GM19468 (cell line): ENCODE results near the gene KLF1.
A peak's percentile ranks its signal among the peaks of the same experiment; 100 is the strongest.
"Not testable (repeated sequence)": the region's sequence is repeated elsewhere in the genome, so short reads cannot be mapped to it uniquely, and the experiment has no call there.

Experiments
- ATAC-seq: cut with Tn5 transposase; IDR thresholded peaks from one replicate; pipeline ENCODE4 v1.9.1; 2021; ENCODE audit warnings: mild to moderate bottlenecking, moderate library complexity, moderate number of reproducible peaks; ENCODE audit not compliant: unreplicated experiment; ENCODE audit errors: extremely low read depth

KLF1 gene

DNA sequence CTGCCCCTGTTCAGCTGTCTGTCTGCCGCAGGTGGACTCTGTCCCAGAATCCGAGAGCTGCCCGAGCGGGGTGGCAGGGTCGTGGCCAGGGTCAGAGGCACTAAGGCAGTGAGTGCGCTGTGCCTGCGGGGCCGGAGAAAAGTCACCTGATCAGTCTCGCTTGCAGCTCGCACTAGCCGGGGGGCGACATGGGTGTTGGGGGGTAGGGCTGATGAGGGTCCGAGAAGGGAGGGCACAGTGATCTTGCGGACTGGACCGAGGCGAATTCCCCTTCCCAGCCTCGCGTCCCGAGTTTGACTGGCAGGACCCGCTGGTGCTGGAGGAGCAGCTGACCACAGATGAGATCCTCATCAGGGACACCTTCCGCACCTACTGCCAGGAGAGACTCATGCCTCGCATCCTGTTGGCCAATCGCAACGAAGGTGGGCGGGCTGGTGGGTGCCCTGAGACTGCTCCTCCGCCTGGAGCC is 4.6 kb upstream of the KLF1 start:
- ATAC-seq, result no peak

DNA sequence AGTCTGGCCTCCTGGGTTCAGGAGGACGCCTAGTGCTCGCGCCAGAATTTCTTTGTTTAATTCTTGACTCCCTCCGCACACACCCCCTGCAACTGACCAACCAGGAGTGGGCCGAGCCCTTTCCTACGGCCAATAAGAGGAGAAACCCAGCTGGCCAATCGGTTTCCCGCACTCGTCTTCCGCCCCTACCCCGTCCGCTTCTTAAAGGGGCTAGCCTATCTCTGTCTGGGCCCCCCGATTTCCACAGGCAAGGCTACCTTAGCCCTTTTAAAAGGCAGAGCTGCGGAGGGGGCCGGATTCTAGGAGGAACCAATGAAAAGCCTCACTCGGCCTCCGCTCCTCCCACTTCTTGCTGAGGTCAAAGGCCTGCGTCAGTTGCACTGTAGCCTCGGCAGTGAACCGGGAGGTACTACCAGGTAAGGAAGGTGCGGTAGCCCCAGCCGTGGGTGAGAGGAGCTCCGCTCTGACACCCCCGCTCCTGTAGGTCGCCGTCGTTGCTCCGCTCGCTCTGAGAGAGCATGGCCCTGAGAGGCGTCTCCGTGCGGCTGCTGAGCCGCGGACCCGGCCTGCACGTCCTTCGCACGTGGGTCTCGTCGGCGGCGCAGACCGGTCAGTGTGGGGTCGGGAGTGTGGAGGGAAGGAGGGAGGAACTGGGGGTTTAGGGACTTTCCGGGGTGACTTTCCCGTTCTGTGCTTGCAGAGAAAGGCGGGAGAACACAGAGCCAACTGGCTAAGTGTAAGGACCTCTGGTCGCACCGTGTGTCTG is 4.0 kb upstream of the KLF1 start, which contains the start of gene GCDH:
TSS of gene GCDH (plus strand) at position 374 of the 766 bp plus-strand sequence. CDS start at position 519, 145 bp downstream.
- ATAC-seq, result peak; percentile 60

DNA sequence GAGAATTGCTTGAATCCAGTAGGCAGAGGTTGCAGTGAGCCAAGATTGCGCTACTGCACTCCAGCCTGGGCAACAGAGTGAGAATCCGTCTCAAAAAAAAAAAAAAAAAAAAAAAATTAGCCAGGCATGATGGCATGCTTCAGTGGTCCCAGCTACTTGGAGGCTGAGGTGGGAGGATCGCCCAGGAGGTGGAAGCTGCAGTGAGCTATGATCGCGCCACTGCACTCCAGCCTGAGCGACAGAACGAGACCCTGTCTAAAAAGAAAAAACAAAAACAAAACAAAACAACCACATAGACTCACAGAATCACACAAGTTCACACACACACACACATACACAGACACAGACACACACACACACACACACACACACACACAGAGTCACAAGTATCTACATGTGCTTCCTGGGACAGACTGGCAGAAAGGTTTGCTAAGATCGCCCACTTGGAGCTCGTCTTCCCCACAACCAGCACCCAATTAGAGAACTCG is 3.3 kb upstream of the KLF1 start:
- ATAC-seq, result not testable (repeated sequence)

DNA sequence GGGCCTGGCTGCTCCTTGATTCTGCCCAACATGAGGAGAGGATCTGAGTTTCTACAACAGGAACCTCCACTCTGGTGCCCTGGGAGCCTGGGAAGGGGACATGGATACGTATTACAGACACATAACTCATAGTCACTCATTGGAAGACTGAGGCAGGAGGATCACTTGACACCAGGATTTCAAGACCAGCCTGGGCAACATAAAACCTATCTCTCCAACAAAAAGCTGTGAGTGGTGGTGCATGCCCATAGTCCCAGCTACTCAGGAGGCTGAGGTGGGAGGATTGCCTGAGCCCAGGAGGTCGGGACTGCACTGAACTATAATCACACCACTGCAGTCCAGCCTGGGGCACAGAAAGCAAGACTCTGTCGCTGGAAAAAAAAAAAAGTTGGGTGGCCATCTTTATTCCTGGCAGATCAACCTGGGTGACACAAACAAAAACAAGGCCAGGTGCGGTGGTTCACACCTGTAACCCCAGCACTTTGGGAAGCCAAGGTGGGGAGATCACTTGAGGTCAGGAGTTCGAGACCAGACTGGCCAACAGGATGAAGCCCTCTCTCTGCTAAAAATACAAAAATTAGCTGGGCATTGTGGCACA is 1.1 kb upstream of the KLF1 start:
- ATAC-seq, result no peak

DNA sequence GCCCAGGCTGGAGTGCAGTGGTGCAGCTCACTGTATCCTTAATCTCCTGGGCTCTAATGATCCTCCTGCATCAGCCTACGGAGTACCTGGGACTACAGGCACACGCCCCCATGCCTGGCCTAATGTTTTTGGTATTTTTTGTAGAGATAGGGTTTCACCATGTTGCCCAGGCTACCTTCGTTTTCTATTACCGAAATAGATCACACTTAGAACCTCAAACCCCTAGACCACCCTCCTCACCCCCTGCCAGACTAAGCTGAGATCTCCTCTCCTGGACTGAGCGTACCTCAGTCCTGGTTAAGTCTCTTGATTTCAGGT is 391 bp downstream of the KLF1 start:
- no peak for ATAC-seq

DNA sequence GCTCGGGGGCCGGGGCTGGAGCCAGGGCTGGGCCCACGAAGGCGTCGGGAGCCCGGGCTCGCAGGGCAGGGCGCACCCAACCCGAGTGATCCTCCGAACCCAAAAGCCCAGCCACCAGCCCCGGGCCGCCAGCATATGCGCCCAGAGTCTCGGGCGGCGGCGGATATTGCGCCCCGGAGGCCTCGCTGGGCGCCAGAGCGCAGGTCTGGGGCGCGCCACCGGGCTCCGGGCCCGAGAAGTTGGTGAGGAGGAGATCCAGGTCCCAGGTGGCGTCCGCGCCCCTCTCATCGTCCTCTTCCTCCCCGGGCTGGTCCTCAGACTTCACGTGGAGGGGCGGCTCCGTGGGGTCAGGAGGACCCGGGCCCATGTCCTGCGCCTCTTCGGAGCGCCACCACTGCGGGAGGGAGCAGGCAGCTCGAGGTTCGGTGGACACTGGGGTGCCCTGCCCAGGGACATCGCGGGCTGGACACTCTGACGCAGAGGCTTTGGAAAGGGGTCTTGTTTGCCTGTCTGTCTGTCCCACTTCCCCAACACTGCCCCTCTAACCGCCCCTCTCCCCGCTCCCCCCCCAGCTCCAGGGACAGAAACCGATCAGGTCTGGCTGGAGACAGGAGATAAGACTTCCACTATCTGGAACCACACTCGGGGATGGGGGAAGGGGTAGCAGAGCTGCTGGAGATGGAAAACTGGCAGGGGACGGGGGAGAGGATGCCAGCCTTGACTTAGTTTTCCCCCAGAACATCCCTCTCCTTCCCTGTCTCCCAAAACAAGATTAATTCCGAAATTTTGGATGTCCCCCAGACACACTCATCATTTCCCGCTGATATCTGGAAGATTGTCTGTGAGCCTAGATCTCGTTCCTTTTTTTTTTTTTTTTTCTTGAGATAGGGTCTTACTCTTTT is 1.0 kb downstream of the KLF1 start:
- ATAC-seq, result no peak

DNA sequence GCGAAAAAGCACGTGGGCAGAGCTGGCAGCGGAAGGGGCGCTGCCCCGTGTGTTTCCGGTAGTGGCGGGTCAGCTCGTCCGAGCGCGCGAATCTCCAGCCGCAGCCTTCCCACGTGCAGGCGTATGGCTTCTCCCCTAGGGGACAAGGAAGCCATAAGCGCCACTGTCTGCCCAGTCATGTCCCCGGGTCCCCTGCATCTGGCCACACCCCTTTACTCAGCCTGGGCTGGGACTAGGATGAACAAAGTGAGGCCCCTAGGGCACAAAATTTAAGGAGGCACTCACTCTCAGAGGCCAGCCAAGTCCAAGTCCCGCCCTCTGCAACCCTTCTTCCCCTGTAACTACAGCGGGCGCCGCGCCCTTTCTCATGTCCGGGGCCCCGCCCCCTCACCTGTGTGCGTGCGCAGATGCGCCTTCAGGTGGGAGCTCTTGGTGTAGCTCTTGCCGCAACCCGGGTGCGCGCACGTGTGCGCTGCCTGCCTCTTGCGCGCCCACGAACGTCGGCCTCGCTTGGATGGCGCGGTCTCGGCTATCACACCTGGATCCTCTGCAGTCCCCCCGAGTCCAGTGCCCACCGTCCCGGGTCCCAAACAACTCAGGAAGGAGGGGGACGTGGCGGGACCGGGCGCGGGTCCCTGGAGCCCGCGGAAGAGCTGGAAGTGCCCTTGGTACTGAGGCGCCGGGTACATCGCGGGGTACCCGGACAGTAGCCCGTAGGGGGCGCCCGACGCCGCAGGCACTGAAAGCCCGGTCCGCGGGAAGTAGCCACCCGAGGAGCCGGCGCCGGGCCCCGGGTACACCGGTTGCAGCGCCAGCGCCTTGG is 1.9 kb downstream of the KLF1 start:
- ATAC-seq, result no peak

DNA sequence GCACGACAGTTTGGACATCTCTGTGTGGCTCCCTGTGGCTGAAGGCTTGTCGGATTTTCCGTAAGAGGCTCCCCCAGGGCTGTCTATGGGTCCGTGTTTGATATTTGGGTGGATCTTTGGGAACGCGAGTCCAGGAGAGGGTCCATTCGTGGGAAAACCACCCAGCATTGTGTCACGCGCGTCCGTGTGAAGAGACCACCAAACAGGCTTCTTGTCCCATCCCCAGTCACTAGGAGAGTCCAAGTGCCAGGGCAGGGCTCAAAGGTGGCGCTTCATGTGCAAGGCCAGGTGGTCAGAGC is 2.4 kb downstream of the KLF1 start:
- ATAC-seq, result no peak

DNA sequence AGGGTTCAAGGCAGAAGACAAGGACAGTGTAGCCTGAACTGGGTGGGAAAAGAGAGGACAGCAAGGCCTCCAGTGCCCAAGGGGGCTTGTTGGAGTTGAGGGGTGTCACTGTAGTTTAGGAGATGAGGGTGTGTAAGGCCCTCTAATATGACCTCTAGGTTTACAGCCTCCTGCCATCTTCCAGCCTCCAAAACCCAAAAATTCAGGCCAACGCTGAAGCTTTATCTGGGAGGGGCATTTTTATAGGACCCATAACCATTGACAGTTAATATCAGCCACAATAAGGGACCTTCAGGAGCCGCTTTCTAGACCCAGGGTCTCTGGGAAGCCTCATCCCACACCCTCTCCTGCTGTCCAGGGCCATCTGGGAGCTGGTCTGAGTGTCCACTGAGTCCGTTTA is 2.8 kb downstream of the KLF1 start:
- no peak for ATAC-seq

DNA sequence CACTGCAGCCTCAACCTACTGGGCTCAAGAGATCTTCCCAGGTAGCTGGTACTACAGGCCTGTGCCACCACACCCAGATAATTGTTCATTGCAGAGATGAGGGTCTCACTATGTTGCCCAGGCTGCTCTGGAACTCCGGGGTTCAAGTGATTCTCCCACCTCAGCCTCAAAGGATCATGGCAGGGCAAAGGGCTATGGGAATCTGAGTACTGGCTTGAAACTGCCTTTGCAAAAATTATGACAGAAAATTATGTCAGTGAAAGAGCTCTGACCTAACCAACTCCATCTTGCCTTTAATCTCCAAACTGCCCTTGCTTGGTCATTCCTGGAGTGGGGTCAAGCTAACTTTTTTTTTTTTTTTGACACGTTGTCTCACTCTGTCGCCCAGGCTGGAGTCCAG is 4.4 kb downstream of the KLF1 start:
- no peak for ATAC-seq

DNA sequence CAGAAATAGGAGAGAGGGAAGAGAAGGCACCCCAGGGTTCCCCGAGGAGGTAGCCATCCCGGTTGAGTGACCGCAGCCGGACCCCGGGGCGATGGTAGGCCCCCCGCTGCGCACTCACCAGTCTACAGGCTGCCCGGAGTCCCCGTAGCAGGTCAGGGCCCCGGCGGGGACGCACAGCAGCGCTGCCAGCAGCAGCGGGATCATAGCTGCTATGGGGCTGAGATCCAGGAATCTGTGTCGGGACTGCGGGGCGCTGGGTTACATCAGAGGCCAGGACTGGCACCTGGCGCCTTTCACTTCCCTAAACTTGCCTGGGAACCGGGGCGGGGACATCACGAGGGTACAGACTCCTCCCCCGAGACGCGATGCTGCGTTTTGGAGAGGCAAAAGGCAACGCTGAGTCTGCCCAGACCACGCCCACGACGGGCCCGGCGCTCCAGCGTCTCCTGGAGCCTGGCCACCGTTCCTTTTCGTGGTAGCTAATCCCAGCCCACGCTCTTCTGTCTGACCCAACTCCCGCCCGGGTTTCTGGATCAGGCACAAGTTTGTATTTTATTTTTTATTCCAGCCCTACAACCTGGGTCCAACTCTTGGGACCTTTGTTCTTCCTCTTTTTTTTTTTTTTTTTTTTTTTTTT is 5.7 kb downstream of the KLF1 start, which contains the start of gene DNASE2:
TSS of gene DNASE2 (minus strand) at position 278 of the 637 bp plus-strand sequence. CDS start at position 204, 74 bp downstream.
- ATAC-seq, result peak; percentile 22

DNA sequence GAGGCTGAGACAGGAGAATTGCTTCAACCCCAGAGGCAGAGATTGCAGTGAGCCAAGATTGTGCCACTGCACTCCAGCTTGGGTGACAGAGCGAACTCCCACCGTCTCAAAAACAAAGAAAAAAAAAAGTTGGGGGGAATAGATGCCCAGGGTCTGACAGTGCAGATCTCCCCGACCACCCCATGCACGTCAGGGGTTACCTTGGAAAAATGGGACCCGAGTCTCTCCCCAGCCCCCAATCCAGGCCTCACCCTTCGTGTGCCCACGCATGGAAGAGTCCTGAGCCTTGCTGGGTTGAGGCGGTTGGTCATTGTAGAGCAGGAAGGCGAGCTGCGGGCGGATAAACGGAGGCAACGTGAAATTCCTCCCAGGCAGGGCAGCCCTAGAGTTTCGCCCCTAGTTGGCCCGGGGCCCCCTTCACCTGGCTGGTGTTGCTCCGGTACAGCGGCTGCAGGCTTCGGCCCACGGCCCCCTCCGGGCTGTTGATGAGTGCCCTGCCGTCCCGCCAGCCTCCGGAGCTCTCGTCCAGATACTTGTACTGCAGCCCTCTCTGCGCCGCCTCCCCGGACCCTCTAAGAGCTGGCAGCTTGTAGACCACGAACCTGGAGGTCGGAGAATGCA is 6.3 kb downstream of the KLF1 start:
- no peak for ATAC-seq

DNA sequence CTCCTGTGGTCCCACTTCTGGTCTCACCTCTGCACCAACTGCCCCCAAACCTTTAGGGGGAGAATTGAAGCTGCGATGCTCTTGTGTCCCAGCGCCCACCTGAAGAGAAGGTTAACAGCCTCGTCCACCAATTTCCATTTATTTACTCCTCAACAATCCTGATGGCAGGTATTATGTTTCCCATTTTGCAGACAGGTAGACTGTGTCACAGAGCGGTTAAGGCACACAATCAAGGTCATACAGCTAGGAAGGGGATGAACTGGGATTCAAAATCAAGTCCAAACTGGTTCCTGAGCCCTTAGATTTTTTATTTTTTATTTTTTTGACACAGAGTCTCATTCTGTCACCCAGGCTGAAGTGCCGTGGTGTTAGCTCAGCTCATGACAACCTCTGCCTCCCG is 11.9 kb downstream of the KLF1 start:
- ATAC-seq, result no peak

DNA sequence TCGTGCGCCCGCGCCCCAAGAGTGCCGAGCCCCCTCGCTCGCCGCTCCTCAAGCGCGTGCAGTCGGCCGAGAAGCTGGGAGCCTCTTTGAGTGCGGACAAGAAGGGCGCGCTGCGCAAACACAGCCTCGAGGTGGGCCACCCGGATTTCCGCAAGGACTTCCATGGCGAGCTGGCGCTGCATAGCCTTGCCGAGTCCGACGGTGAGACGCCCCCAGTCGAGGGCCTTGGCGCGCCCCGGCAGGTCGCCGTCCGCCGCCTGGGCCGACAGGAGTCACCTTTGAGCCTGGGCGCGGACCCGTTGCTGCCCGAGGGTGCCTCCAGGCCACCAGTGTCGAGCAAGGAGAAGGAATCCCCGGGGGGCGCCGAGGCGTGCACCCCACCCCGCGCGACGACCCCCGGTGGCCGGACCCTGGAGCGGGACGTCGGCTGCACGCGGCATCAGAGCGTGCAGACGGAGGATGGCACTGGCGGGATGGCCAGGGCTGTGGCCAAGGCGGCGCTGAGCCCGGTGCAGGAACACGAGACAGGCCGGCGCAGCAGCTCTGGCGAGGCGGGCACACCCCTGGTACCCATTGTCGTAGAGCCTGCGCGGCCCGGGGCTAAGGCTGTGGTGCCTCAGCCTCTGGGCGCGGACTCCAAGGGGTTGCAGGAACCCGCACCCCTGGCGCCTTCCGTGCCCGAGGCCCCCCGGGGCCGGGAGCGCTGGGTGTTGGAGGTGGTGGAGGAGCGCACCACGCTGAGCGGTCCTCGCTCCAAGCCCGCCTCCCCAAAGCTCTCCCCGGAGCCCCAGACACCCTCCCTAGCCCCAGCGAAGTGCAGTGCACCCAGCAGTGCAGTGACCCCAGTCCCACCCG is 12.9 kb downstream of the KLF1 start:
- ATAC-seq, result no peak

DNA sequence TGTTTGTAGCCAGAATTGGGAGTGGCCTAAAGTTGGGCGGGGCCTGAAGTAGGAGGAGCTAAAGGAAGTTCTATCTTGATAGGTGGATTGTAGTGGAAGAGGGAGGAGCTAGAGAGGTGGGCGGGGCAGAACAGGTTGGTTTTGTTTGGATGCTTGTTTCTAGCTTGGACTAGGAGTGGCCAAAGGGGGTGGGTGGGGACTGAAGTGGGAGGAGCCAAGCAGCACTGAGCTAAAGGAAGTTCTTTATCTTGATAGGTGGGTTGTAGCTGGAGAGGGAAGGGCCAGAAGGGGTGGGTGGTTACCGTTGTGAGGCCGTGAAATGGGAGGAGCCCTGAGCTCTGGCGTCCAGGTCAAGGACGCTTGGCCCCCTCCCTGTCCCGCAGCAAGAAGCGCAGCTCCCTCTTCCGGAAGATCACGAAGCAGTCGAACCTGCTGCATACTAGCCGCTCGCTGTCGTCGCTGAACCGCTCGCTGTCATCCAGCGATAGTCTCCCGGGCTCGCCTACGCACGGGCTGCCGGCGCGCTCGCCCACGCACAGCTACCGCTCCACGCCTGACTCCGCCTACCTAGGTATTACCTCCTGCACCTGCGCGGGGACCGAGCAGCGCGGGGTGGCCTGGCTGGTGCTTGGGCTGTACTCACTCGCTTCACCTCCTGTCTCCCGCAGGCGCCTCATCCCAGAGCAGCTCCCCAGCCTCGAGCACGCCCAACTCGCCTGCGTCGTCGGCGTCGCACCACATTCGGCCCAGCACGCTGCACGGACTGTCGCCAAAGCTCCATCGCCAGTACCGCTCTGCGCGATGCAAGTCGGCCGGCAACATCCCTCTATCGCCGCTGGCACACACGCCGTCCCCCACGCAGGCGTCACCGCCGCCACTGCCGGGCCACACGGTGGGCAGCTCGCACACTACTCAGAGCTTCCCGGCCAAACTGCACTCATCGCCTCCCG is 13.8 kb downstream of the KLF1 start:
- no peak for ATAC-seq

DNA sequence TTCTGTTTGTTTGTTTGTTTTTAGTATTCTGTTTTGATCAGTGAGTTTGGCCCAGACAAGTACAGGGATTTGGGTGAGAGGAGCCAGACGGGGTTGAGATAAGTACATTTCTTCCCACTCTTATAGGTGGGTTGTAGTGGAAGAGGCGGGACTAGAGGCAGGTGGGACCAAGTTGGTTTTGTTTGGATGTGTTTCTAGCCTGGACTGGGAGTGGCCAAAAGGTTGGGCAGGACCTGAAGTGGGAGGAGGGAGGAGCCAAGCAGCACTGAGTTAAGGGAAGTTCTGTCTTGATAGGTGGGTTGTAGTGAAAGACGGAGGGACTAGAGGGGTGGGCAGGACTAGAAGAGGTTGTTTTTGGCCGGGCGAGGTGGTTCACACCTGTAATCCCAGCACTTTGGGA is 14.7 kb downstream of the KLF1 start:
- ATAC-seq, result no peak

DNA sequence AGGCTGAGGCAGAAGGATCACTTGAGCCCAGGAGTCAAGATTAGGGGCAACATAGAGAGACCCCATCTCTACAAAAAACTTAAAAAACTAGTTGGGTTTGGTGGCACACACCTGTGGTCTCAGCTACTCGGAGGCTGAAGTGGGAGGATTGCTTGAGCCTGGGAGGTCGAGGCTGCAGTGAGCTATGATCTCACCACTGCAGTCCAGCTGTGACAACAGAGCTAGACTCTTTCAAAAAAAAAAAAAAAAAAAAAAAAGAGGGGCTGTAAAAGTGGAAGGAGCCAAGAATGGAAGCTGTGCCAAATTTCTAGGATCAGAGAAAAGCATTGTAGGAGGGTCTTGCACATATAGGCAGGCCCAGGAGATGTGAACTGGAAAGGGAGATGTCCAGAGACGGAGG is 15.3 kb downstream of the KLF1 start:
- ATAC-seq, result no peak
